IPS-18c (cell line): ENCODE results near the gene MYO1E.
"Not testable (repeated sequence)": the region's sequence is repeated elsewhere in the genome, so short reads cannot be mapped to it uniquely, and the experiment has no call there.

Experiments
- H3K4me3 ChIP-seq: 2 replicates; pipeline ENCODE4 v1.7.0; 2013; ENCODE audit warnings: low read depth, mild to moderate bottlenecking, low read length, moderate library complexity; ENCODE audit not compliant: insufficient read depth
- H3K9me3 ChIP-seq: one replicate; pipeline ENCODE4 v1.6.1; 2013; ENCODE audit warnings: mild to moderate bottlenecking, low read length, moderate library complexity; ENCODE audit not compliant: control insufficient read depth, insufficient read depth

MYO1E gene

DNA sequence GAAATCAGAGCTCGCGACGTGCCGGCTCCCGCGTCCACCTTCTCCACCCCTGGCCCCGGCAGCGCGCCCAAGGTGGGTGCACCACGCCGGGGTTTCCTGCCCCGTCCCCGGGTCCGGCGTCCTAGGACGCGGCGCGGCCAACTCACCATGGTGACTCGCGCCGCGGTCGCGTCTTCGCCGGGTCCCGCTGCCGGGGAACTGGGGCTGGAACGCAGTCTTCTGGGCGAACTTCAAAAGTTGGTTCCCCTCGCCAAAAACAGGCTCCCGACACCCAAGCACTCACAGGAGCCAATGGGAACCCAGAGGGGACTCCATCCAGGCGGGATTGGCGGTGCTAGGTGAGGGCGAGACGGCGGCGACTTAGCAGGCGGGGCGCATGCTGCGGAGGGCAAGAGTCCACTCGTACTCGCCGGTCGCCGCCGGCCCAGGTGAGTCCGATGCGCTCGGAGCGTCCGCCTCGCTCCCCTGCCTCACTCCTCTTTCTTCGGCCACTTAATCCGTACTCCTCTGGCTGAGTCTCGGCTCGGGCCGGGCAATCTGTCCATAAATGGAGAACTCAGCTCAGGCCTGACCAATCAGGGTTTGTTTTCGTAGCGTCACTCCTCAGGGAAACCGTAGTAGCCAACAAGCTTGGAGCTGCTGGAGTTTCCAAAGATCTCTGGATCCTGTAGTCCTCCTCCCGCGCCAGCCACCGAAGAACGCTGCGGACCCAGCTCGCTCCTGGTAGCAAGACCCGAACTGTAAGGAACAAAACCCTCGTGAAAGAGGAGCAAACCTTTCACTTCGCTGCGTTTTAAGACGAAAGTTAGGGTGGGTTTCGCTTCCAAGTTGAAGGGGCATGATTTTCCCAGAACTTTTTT lies at the start of gene MYO1E:
MYO1E (minus strand) TSS at position 520 of the 860 bp plus-strand sequence; CDS start at position 149, 371 bp downstream.
- H3K9me3 ChIP-seq, result peaks cover 2% of the 10 kb centered on the region
- peak within 1 kb of the TSS; percentile 97 for H3K4me3 ChIP-seq

DNA sequence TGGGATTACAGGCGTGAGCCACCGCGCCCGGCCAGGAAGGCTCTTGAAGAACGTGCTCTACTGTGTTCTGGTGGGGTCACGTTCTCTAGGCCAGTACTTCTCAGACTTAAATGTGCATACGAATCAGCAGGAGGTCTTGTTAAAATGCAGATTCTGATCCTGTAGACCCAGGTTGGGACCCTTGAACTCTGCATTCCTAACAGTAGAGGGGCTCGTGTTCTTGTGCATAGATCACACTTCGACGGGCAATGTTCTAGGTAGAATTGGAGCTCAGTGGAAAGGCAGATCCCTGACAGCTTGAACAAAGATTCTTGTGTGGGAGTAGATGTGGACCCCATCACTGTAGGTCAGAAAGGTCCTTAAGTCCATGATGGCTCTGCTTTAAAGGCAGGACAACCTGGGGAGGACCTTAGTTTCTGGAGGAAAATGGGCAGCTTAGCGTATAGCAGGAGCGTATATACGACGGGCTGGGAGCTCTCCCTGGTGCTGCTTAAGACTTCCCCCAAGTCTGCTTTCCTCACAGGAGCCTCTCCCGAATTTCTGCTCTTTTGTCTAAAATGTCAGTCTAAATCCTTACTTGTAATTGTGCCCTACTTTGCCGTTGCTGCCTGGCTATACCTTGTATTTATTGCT lies 48.4 kb upstream of the MYO1E start:
- H3K9me3 ChIP-seq, result no peaks in the 10 kb centered on the region

DNA sequence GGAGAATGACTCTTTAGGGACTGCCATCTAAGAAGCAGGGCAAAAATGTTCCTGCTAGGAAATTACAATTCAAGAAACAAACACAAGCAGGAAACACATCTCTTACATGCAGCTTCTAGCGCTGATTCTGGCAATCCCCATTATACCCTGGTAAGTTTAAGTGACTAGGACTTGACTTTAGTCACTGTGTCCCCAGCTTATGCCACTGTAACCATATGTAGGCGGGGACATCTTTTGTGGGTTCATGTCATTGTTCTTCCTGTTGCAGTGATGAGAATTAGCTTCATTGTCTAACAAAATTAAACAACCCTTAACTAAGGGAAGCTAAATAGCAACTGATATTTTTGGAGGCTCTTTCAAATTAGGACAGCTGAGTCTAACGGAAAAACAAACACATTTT lies 47.4 kb upstream of the MYO1E start:
- Histone ChIP-seq H3K9me3 (no peaks in the 10 kb centered on the region), H3K4me3 (no peak overlapping the region)

More for the DNA sequence above, 48.4 kb upstream of the MYO1E start:
- no peak overlapping the region for H3K4me3 ChIP-seq

DNA sequence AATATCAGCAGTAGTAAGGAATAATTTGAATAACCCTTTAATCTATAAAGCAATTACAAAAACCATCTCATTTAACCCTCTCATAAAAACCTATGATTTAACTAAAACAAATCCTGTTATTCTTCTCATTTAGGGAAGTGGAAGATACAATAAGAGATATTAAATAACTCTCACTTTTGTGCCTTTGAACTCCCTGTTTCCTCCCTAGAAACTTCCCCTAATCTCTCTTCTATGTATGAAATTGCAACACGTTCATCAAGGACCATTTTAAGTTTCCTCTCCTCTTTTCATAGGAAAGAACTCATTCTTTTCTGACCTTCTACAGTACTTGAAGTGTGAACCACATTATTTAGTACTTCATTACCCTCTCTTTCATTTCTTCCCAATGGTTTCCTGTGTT lies 46.5 kb upstream of the MYO1E start:
- Histone ChIP-seq H3K9me3 (no peaks in the 10 kb centered on the region), H3K4me3 (no peak overlapping the region)

DNA sequence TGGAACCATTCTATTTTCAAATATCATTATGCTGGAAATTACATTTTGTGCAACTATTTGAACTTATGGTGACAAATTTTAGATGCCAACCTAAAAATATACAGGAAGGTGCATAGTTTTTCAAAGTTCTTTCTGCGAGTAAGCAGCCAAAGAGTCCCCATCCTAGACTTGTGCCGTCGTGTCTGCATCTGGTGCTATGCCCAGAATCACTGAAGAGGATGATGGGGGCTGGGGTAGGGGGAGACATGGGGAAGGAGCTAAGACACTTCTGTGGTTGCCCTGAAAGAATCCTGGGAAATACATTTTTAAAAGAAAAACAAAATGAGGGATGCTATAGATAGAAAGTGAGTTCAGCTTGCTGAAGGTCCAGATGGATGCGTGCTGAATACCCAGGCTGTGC lies 44.1 kb upstream of the MYO1E start:
- H3K9me3 ChIP-seq, result no peaks in the 10 kb centered on the region
- H3K4me3 ChIP-seq, result no peak overlapping the region

DNA sequence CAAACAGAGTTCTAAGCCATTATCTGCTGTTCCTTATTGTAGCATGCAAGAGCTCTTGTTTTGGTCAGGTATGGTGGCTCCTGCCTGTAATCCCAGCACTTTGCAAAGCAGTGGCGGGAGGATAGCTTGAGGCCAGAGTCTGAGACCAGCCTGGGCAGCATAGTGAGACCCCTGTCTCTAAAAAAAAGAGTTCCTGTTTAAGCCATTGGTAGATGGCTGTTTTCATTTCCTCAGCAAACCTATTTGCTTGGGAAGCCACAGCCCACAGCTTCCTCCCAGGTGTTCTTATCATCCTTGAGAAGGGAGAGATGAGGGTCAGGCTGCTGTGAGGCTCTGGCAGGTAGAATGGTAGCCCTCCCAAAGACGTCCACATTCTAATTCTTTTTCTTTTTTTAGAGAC lies 40.9 kb upstream of the MYO1E start:
- Histone ChIP-seq H3K4me3 (no peak overlapping the region), H3K9me3 (no peaks in the 10 kb centered on the region)

DNA sequence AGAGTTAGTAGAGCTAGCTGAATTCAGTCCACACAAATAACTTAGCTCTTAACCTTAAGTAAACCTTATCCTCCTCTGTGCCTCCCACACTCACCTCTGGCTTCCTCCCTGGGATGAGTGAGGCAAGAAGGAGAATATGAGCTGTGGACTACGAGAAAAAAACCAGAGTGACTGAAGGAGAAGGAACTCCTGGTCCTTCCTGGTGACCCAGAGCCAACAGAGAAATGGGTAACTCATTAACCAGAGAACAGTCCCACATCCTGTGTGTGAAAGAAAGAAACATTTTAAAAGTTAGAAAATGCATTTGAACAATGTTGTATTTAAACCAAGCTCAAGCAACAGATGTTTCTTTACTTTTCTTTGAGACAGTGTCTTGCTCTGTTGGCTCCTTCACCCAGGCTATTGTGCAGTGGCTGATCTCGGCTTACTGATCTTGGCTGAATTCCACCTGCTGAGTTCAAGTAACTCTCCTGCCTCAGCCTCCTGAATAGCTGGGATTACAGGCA lies 37.8 kb upstream of the MYO1E start:
- H3K4me3 ChIP-seq, result no peak overlapping the region
- H3K9me3 ChIP-seq, result no peaks in the 10 kb centered on the region

DNA sequence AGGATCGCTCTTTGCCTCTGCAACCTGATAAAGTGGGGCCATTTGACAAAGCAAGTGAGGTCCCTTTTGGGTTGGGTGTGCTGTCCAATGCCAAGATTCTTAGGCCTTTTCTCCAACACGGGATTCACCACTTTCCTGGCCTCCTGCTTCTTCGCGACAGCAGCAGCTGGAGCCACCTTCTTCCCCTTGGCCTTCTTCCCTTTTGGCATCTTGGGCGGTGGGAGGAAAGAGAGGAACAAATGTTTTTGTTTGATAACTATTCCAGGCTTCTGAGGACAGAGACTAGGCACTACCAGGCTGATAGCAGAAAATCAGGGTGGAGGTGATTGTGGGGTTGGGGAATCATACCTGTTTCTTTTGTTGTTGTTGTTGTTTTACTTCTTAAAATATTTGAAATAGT lies 35.3 kb upstream of the MYO1E start:
- H3K4me3 ChIP-seq, result no peak overlapping the region
- H3K9me3 ChIP-seq, result no peaks in the 10 kb centered on the region

DNA sequence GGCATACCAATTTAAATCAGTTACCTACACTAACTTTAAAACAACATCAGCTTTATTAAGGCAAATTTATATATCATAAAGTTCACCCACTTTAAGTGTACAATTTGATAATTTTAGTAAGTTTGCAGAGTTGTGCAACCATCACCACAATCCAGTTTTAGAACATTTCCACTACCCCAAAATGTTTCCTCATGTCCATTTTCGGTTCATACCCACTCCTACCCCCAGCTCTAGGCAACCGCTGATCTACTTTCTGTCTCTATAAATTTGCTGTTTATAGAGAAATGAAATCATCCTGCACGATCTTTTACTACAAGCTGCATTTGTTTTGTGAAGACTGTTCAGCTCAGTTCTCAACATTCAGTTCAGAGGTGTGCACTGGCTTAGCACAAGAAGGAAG lies 33.8 kb upstream of the MYO1E start:
- Histone ChIP-seq H3K4me3 (no peak overlapping the region), H3K9me3 (no peaks in the 10 kb centered on the region)

DNA sequence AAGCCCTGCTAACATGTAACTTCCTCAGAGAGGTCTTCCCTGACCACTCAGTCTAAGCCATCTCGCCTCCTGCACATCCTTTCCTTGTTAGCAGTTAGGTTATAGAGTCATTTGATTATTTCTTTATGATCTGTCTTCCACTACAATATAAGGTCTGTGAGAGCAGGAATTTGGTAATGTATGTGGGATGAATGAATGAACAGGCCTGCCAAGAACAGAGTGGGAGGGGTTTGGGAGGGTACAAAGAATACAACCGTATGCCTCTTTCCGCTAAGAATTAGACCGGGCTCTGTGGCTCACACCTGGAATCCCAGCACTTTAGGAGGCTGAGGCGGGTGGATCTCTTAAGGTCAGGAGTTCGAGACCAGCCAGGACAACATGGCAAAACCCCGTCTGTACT lies 32.4 kb upstream of the MYO1E start:
- no peaks in the 10 kb centered on the region for H3K9me3 ChIP-seq
- H3K4me3 ChIP-seq, result no peak overlapping the region

DNA sequence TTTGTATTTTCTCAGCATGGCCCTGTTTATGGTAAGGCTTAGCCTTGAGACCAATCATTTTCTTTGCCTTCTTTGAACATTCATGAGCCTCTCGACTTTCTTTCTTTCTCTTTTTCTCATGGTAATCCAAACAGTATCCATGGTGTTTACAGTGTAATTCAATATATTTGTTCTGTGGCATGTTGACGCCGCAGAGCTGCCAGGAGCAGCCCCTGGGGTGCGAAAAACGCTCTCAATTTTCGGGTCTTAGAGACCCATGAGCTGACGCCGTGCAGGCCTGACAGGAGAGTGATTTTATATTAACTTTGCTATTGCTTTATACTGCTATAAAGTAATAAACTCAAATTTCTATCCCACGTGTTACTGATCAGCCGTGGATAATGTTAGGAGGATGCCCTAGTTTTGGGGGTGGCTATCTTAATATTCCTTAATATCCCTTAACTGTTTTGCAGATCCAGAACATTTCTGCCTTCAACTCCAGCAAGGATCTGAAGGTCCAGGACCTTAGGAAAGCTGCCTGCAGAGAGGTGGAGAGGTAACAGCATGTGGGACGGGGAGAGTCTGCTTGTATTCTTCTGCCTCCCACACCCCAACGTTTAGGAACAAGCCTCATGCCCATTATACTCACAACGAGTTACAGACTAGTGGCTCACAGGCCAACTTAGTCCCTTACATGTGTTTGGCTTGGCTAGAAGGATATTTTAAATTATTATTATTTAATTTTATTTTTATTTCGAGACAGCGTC lies 29.3 kb upstream of the MYO1E start:
- Histone ChIP-seq H3K9me3 (no peaks in the 10 kb centered on the region), H3K4me3 (no peak overlapping the region)

DNA sequence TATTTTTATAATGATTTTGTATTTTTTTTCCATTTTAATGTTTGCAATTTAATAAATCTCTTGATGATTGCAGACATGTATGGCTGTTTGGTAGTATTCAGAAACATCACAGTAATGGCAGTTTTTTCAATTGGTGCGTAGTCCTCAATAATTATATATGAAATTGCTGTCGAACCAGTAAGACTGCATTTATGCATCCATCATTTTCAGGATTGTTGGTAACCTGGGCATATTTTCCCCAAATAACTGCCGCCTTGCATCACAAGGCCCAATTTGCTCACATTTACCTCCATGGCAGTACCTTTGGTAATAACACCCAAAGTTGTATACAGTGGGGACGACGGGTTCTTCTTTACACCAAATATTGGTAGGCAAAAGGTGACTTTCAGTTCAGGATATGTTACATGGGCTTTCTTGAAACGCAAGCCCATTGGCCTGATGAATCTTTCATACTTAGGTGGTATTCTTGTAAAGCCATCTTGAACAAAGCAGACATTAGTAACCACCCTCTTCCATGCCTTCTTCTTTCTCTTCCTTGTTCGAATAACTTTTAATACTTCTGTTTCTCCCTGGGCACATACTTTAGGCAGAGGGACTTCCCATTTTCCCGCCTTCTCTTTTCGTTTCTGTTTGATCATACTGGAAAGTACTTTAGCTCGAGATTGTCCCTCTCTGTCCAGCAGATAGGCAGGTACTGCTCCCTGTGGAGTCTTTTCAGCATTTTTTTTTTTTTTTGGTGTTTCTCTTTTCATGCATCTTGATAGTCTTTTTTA lies 28.6 kb upstream of the MYO1E start:
- H3K9me3 ChIP-seq, H3K4me3 ChIP-seq: not testable (repeated sequence)

DNA sequence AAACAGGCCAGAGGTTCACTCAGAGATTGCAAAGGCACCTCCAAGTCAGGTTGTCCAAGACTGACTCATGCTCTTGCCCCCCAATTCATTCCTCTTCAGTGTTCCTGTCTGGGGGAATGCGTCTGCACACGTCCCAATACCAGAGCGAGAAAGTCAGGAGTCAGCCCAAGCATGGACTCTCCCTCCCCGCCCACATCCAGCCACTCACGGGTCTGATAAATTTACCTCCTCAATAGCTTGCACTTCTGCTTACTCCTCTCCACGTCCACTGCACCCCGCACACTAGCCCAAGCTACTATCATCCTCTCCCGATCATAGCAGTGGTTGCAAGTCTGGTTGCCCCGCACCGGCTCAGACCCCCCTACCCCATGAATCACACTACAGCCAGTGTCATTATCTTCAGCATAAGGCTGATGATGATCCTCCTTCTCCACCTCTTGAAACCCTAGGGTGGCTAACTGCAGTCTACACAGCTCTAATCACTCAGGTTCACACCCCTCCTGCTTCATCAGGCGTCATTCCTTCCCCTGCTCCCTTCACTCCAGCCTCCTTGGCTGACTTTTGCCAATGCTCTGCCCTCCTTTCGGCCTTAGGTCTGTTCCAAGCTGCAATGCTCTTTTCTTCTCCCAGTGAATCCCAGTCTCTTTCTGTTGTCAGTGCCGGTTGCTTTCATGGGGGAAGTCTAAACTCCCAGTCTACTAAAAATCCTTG lies 27.6 kb upstream of the MYO1E start:
- no peak overlapping the region for H3K4me3 ChIP-seq
- no peaks in the 10 kb centered on the region for H3K9me3 ChIP-seq

DNA sequence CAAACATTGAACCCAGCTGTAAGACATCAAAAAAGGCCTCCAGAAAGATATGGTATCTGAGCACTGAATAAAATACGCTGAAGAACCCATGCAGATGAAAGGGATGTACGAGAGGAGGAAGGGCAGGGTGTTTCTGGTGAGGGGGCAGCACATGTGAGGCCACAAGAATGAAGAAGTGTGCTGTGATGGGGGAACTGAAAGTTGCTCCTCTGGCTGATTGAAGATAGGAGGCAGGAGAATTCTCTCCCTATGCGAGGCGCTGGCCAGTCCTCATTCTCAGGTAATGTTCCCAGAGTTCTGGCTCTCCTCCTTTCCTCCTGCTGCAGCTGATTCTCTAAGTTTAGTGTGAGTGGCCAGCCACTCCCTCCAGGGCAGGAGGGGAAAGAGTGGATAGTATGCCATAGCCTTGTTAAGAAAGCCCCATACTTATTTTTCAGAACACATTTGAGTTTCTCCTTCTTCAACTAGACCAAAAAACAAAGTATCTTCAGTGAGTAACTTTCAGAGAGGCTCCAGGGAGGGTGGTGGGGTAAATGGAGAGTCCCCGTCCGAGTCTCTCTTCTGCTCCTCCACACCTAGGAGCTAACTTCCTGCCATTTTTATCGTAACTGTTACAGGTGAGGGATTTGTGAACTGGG lies 26.9 kb upstream of the MYO1E start:
- Histone ChIP-seq H3K4me3 (no peak overlapping the region), H3K9me3 (no peaks in the 10 kb centered on the region)

DNA sequence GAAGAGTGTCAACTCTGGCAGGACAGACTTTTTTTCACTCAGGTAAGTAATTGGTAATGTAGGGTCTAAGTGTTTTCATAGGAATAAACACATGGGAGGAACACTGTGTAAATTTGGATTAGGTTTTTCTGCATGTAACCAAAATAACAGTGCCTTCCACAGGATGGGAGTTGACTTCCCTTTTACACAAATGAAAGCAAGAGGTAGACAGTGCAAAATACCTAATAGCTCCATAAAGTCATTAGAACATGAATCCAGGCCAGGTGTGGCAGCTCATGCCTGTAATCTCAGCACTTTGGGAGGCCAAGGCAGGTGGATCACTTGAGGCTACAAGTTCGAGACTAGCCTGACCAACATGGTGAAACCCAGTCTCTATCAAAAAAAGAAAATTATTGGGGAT lies 25.5 kb upstream of the MYO1E start:
- Histone ChIP-seq H3K4me3 (no peak overlapping the region), H3K9me3 (no peaks in the 10 kb centered on the region)

DNA sequence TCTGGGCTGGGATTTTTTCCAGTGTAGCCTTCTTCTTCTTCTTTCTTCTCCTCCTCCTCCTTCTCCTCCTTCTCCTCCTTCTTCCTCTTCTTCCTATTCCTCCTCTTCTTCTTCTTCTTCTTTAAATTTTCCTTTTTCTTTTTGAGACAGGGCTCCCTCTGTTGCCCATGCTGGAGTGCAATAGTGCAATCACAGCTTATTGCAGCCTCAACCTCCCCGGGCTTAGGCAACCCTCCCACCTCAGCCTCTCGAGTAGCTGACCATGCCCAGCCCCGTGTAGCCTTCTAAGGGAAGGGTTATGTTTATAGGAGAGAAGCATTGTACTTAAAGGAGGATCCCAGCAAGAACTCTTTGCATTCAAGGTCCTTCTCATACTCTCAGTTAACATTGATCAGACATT lies 24.0 kb upstream of the MYO1E start:
- H3K4me3 ChIP-seq, result no peak overlapping the region
- H3K9me3 ChIP-seq, result no peaks in the 10 kb centered on the region
